GM12891 (cell line): ENCODE data around the gene DLX6.

Experiments
- DNase-seq: peaks from one replicate; pipeline ENCODE4 v3.0.0; 2011; ENCODE audit warnings: low spot score; ENCODE audit not compliant: insufficient read length
- FAIRE-seq: peaks from 2 replicates; lab custom pipeline; 2011; peaks lifted over from hg19 to GRCh38; lab: Jason Lieb, UNC
- PAX5 ChIP-seq: IDR thresholded peaks from 2 replicates; pipeline ENCODE4 v1.6.1; 2011; ENCODE audit warnings: low read length, moderate library complexity, mild to moderate bottlenecking; ENCODE audit not compliant: insufficient read depth, severe bottlenecking
- POLR2A ChIP-seq: IDR thresholded peaks from 2 replicates; pipeline ENCODE4 v1.6.1; 2011; ENCODE audit warnings: low read depth, low read length, control low read depth
- POLR2AphosphoS5 ChIP-seq: IDR thresholded peaks from 2 replicates; pipeline ENCODE4 v1.6.1; 2011; ENCODE audit warnings: low read depth, low read length, control low read depth
- POU2F2 ChIP-seq: IDR thresholded peaks from 2 replicates; pipeline ENCODE4 v1.6.1; 2011; ENCODE audit warnings: low read depth, mild to moderate bottlenecking, control low read depth, low read length, moderate library complexity
- SPI1 ChIP-seq: IDR thresholded peaks from 2 replicates; pipeline ENCODE4 v1.6.1; 2011; ENCODE audit warnings: low read depth, low read length, control low read depth
- TAF1 ChIP-seq: IDR thresholded peaks from 2 replicates; pipeline ENCODE4 v1.6.1; 2011; ENCODE audit warnings: low read depth, low read length, control low read depth

The DLX6 gene

DNA sequence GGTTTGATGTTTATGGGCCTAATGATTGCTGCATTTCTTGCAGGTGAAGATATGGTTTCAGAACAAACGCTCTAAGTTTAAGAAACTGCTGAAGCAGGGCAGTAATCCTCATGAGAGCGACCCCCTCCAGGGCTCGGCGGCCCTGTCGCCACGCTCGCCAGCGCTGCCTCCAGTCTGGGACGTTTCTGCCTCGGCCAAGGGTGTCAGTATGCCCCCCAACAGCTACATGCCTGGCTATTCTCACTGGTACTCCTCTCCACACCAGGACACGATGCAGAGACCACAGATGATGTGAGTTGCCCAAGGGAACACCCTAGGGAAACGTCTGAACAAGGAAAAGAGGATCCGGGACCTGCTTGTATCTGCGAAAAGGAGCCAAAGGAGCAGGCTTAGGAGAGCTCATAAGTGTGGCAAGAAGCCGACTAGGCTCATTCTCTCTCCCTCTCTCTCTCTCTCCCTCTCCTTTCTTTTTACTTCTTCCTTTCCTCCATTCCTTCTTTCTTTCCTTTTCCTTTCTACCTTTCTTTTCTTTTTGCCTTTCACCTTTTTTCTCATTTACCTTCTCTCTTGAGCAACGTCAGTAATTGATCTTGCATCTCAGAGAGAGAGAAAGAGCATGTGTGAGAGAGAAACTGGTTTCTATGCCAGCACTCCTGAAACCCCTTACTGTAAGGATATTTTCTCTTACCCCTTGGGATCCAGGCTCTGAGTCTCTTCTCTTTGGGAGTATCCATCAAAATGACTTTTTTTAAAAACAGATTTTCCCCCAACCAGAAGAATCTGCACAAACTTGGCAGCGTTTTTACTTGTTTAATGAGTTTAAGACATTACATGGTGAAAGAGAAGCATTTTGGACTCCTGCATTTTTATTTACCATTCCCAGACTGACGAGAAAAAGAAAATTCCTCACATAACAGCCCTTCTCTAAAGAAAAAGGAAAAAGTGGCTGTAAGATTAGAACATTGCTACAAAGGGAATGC, 4.7 kb downstream of the DLX6 start:
- DNase-seq (no peak), FAIRE-seq (no peak)
- no peak for TF ChIP-seq SPI1
- no peak for TF ChIP-seq TAF1
- TF ChIP-seq PAX5: no peak
- TF ChIP-seq POLR2A: no peak
- no peak for TF ChIP-seq POLR2AphosphoS5
- TF ChIP-seq POU2F2: no peak

DNA sequence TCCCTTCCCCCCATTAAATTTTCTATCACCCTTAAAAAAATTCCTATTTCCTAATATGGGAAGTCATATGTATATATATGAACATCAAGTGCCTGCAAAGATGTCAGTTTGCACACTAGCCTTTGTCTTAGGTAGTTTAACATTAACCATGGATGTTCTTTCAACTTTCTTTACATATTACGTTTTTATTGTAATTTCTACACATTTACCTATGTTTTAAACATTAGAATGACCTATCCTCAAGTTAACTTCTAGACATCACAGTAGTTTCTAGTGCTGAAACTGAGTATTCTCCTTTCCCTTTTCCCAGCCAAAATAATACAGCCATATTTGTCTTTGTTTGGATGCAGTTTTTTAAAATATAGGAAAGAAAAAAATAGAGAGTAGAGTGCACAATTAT, 5.8 kb downstream of the DLX6 start:
- no peak for DNase-seq
- TF ChIP-seq POU2F2 (no peak), SPI1 (no peak), PAX5 (no peak), POLR2A (no peak), TAF1 (no peak), POLR2AphosphoS5 (no peak)
- no peak for FAIRE-seq

DNA sequence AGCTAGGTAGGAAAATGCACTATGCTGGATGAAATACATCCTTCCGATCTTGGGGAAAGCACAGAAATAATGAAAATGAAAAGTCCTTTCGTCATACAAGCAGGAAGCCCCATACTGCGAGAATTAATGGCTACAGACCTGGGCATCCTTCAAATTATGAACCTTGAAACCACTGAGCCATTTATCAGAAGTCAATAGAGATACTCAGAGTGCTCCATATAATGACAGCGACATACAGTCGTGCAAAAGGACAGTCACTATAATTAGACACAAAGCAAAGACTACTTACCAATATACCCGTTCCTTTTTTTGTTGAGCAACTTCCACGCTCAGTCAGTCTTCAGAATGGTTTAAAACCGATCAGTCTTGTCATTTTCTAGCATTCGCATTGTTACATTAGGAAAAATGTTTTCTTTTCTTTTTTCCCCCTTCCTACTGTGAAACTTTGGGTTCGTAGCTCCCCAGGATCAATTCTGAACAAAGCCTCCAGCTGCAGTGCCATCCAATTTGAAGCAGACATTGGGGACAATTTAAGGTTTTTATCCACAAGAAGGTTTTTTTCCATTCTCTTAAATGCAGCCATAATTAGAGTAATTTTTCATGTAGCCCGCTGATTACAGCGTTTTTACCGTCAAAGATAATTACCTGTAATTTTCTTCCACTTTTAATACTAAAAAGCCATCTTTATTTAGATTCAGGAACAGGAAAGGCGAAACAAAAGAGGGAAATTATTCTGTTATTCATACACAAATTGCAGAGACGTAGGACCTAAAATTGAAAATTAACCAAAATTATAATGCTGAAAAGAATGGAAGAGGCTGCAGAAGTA, 6.4 kb downstream of the DLX6 start:
- no peak for FAIRE-seq

DNA sequence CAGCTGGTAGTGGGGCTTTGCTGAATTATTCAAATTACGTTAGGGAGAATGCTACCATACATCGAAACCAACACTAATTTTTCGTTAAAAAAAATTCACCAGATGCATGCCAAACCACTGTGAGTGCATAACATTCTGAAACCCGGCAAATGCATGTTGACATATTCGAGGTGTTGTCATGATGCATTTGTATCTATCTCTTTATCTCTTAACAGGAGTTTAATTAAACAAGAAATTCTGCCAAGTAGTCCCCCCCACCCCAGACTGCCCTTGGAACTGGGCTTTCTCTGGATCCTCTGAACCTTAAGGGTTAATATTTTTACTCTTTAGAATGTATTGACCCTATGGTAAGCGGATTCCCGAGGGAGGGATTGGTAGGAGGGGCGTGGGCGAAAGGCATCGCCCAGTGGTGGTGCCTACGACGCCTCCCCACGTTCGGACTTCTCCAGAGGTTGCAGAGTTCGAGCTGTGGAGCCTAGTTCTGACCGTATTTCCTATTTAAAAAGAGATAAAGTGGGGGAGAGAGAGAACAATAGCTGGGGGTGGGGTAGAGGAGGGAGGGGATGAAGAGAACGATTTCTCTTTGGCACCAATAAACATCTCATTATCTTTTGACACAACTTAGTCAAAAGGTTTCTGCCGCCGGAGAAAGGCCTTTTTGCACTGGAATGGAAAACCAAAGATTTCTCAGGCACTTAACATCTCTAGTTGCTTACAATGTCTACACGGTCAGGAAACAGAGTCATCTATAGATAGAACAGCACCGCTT, 7.2 kb downstream of the DLX6 start:
- no peak for DNase-seq
- TF ChIP-seq POU2F2 (no peak), PAX5 (no peak), TAF1 (no peak), POLR2AphosphoS5 (no peak), SPI1 (no peak), POLR2A (no peak)
- no peak for FAIRE-seq

More for the DNA sequence above, 6.4 kb downstream of the DLX6 start:
- no peak for DNase-seq
- TF ChIP-seq POLR2AphosphoS5 (no peak), POU2F2 (no peak), SPI1 (no peak), POLR2A (no peak)

DNA sequence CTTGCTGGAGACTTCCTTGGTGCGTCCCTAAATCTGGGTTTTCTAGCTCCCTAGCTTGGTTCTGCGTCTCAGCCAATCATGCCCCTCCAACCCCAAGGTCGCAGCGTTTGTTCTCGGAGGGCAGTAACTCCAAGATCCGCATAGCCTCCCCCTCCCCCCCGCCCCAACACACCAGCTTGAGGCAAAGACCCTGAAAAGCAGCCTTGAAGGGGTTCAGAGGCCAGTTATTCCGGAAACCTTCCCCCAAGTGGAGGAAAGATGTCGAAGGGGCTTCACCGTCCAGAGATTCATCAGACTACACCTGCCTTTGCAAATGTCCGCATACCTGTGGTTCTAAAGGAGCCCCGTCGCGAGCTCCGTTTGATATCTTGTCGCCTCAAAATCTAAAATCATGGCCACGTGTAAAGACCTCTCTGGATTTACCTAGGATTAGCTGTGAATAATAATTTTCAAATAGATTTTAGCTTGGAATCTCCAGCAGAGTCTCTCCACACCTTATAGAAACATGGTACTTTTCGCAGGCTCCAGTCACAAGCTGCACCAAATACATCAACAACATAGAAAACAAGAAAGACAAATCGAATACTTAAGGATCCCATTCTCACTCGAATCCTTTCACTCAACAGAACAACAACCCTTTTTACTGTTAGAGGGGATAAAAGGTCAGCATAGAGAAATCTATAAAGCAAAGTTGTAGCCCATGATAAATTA, 7.9 kb downstream of the DLX6 start:
- DNase-seq (no peak), FAIRE-seq (no peak)
- no peak for TF ChIP-seq POU2F2
- TF ChIP-seq POLR2AphosphoS5: no peak
- TF ChIP-seq TAF1: no peak
- no peak for TF ChIP-seq PAX5
- TF ChIP-seq POLR2A: no peak
- no peak for TF ChIP-seq SPI1

DNA sequence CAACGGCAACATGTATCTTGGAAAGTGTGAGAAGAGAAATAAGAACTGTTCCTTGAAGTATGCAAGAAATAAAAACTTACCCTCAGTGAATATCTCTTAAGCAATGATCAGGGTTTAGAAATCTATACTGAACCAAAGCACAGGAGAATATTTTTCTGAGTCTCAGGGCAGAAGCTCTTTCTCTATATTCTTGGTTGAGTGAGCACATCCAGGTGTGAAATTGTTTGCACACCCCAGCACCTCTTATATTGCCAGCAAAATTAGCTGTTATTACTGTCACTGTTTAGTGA, 8.4 kb downstream of the DLX6 start:
- FAIRE-seq: no peak
- DNase-seq: no peak
- no peak for TF ChIP-seq PAX5
- TF ChIP-seq POU2F2: no peak
- TF ChIP-seq POLR2AphosphoS5: no peak
- no peak for TF ChIP-seq SPI1
- TF ChIP-seq TAF1: no peak
- no peak for TF ChIP-seq POLR2A

DNA sequence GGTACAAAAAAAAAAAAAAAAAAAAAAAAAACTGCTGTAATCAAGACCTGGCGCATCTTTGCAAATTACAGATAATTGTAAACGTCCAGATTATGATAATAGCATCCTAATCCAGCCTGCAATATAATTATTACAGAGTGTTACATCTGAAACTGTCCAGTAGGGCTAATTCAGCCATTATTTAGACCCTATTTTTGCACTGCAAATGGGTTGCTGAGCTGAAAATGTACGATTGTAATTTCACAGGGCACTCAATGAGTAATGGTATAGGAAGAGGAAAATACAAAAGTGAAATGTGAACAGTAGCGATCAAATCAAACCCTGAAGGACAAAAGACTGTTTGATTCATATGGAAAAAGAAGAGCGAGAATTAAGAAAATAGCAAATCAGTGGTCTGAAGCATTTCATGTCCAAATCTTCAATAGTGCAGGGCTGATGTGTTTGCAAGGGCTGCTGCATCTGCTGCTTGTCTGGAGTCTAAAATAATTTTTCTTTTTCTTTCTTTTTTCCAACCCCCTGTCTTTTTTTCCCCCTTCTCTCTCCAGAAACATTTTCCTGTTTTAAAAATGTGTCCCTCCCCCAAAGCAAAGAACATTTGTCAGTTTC, 8.9 kb downstream of the DLX6 start:
- DNase-seq (no peak), FAIRE-seq (no peak)
- no peak for TF ChIP-seq POU2F2
- no peak for TF ChIP-seq POLR2A
- TF ChIP-seq SPI1: no peak
- TF ChIP-seq PAX5: no peak
- no peak for TF ChIP-seq TAF1
- no peak for TF ChIP-seq POLR2AphosphoS5

DNA sequence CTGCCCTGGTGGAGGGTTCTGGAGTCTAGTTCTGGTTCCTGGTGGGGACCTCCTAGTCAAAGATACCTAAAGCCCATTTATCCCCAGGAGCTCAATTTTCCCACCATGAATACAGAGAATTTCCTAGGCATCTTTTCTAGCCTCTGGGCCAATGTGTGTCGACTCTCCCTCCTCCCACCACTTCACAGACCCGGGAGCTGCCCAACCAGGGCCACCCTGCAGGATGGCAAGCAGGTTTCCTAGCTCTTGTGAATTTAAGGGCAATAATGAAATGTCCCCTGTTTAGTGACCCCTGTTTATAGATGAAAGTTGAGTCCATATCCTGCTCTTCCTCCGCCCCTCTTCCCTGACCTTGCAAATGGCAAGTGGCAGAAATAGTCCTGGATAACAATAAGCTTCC, 9.9 kb downstream of the DLX6 start:
- no peak for DNase-seq
- no peak for TF ChIP-seq PAX5
- no peak for TF ChIP-seq TAF1
- TF ChIP-seq POU2F2: no peak
- TF ChIP-seq POLR2A: no peak
- TF ChIP-seq SPI1: no peak
- TF ChIP-seq POLR2AphosphoS5: no peak
- FAIRE-seq: no peak
